Astrocyte (in vitro differentiated cells and primary cell): ENCODE measurements around the gene RBCK1. TPM values are rescaled to one million over a fixed set of nuclear protein-coding genes. Genes with fewer than 3 reads are reported as not detected.
A peak's percentile ranks its signal among the peaks of the same experiment; 100 is the strongest.

Source experiments
- DNase-seq: peaks from one replicate; pipeline ENCODE4 v3.0.0-alpha.2; 2010; ENCODE audit warnings: low read depth
- FAIRE-seq: peaks from 2 replicates; lab custom pipeline; 2011; peaks lifted over from hg19 to GRCh38; lab: Jason Lieb, UNC
- H2AFZ ChIP-seq: 2 replicates; pipeline ENCODE4 v1.6.0; 2012; ENCODE audit warnings: low read depth, low read length, inconsistent platforms
- H3K27ac ChIP-seq: 2 replicates; pipeline ENCODE4 v1.5.1; 2011; ENCODE audit warnings: low read depth, low read length, inconsistent platforms
- H3K27me3 ChIP-seq: 2 replicates; pipeline ENCODE4 v1.6.0; 2011; ENCODE audit warnings: low read length, inconsistent platforms; ENCODE audit not compliant: insufficient read depth
- H3K36me3 ChIP-seq: 2 replicates; pipeline ENCODE4 v1.5.1; 2011; ENCODE audit warnings: low read length, inconsistent platforms; ENCODE audit not compliant: insufficient read depth
- H3K4me1 ChIP-seq: 2 replicates; pipeline ENCODE4 v1.5.1; 2011; ENCODE audit warnings: low read length, inconsistent platforms; ENCODE audit not compliant: insufficient read depth
- H3K4me2 ChIP-seq: 2 replicates; pipeline ENCODE4 v1.6.0; 2012; ENCODE audit warnings: low read length, inconsistent platforms
- H3K4me3 ChIP-seq: 2 replicates; pipeline ENCODE4 v1.5.1; 2011; ENCODE audit warnings: low read depth, mild to moderate bottlenecking, low read length, inconsistent platforms; ENCODE audit not compliant: insufficient read depth
- H3K79me2 ChIP-seq: 2 replicates; pipeline ENCODE4 v1.6.0; 2012; ENCODE audit warnings: mild to moderate bottlenecking, low read length, inconsistent platforms; ENCODE audit not compliant: insufficient read depth
- H3K9ac ChIP-seq: 2 replicates; pipeline ENCODE4 v1.6.0; 2012; ENCODE audit warnings: mild to moderate bottlenecking, low read length, inconsistent platforms
- H3K9me3 ChIP-seq: 2 replicates; pipeline ENCODE4 v1.5.1; 2012; ENCODE audit warnings: low read depth, mild to moderate bottlenecking, low read length, inconsistent platforms; ENCODE audit not compliant: insufficient read depth
- H4K20me1 ChIP-seq: 2 replicates; pipeline ENCODE4 v1.6.0; 2012; ENCODE audit warnings: low read length, inconsistent platforms; ENCODE audit not compliant: insufficient read depth
- H3K27ac Mint-ChIP-seq: one replicate; pipeline ENCODE4 v1.8.0; 2021; ENCODE audit warnings: mild to moderate bottlenecking, mixed read lengths; ENCODE audit not compliant: unreplicated experiment
- H3K27me3 Mint-ChIP-seq: one replicate; pipeline ENCODE4 v1.8.0; 2021; ENCODE audit warnings: low read depth, mixed read lengths; ENCODE audit not compliant: unreplicated experiment
- H3K36me3 Mint-ChIP-seq: one replicate; pipeline ENCODE4 v1.8.0; 2021; ENCODE audit warnings: low read depth, mixed read lengths; ENCODE audit not compliant: unreplicated experiment
- H3K4me1 Mint-ChIP-seq: one replicate; pipeline ENCODE4 v1.8.0; 2021; ENCODE audit warnings: low read depth, mixed read lengths; ENCODE audit not compliant: unreplicated experiment
- H3K4me3 Mint-ChIP-seq: one replicate; pipeline ENCODE4 v1.8.0; 2021; ENCODE audit warnings: mild to moderate bottlenecking, moderate library complexity, mixed read lengths; ENCODE audit not compliant: unreplicated experiment
- H3K9me3 Mint-ChIP-seq: one replicate; pipeline ENCODE4 v1.8.0; 2021; ENCODE audit warnings: mild to moderate bottlenecking, mixed read lengths; ENCODE audit not compliant: unreplicated experiment
- EZH2 ChIP-seq: IDR thresholded peaks from 2 replicates; pipeline ENCODE4 v1.6.1; 2012; ENCODE audit warnings: mild to moderate bottlenecking, low read length, inconsistent platforms; ENCODE audit not compliant: insufficient read depth
- total RNA-seq: library from RNA; stranded (reverse); gene quantifications from 2 replicates; pipeline ENCODE4 v1.2.1, GENCODE V29; 2021
- TF ChIP-seq, protein P1 (sequence below): IDR thresholded peaks from 2 replicates; pipeline ENCODE4 v1.5.1; 2011; ENCODE audit warnings: low read depth, mild to moderate bottlenecking, inconsistent platforms, low read length, moderate library complexity; ENCODE audit not compliant: insufficient read depth

RBCK1 gene
- total RNA-seq, 1 donor from 2014 or later: 124 TPM

DNA sequence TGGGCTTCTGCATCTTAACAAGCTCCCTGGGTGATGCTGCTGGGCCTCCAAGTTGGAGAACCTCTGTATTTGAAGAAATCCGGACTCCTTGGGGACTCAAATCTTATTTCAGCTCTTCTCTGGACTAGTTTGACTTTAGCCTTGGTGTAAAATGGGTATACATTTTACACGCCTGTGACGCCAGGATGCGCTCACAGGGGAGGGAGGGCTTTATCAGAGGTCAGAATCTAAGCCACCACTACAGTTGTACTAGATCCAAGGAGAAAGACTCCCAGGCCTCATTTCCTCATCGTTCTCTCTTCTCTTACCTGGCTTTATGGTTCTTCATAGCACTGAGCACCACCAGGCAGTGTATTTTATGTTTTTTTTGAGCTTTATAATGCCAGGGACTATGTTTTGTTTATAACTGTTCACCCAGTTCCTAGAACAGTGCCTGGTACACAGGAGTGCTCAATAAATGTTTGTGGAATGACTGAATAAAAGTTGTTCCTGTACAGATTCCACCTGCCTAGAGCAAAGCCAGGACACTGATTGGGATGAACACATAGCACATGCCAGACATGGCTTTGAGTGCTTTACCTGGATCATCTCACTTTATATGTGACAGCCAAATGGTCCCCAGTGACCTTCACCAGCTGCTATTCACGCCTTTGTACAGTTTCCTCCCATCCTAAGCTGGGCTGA is 5.1 kb upstream of the RBCK1 start:
- H3K79me2 ChIP-seq: no peaks in the 10 kb centered on the region
- no peak for TF ChIP-seq EZH2
- TF ChIP-seq, protein P1, sequence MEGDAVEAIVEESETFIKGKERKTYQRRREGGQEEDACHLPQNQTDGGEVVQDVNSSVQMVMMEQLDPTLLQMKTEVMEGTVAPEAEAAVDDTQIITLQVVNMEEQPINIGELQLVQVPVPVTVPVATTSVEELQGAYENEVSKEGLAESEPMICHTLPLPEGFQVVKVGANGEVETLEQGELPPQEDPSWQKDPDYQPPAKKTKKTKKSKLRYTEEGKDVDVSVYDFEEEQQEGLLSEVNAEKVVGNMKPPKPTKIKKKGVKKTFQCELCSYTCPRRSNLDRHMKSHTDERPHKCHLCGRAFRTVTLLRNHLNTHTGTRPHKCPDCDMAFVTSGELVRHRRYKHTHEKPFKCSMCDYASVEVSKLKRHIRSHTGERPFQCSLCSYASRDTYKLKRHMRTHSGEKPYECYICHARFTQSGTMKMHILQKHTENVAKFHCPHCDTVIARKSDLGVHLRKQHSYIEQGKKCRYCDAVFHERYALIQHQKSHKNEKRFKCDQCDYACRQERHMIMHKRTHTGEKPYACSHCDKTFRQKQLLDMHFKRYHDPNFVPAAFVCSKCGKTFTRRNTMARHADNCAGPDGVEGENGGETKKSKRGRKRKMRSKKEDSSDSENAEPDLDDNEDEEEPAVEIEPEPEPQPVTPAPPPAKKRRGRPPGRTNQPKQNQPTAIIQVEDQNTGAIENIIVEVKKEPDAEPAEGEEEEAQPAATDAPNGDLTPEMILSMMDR: no peak
- H3K27me3 ChIP-seq: no peaks in the 10 kb centered on the region
- H3K4me2 ChIP-seq: no peak overlapping the region
- H3K9me3 Mint-ChIP-seq: no peaks in the 10 kb centered on the region
- H3K27me3 Mint-ChIP-seq: no peaks in the 10 kb centered on the region
- no peaks in the 10 kb centered on the region for H3K36me3 ChIP-seq
- H3K4me3 Mint-ChIP-seq: peak overlapping the region; percentile 66
- FAIRE-seq: no peak
- DNase-seq: no peak
- H3K4me3 ChIP-seq: no peak overlapping the region
- no peak overlapping the region for H3K9ac ChIP-seq
- H2AFZ ChIP-seq: no peak overlapping the region
- peaks cover 18% of the 10 kb centered on the region for H3K4me1 Mint-ChIP-seq
- H3K9me3 ChIP-seq: no peaks in the 10 kb centered on the region
- peaks cover 9% of the 10 kb centered on the region for H3K36me3 Mint-ChIP-seq
- H3K4me1 ChIP-seq: peaks cover 9% of the 10 kb centered on the region
- H4K20me1 ChIP-seq: no peaks in the 10 kb centered on the region
- H3K27ac Mint-ChIP-seq: peak overlapping the region; percentile 93
- H3K27ac ChIP-seq: no peak overlapping the region

DNA sequence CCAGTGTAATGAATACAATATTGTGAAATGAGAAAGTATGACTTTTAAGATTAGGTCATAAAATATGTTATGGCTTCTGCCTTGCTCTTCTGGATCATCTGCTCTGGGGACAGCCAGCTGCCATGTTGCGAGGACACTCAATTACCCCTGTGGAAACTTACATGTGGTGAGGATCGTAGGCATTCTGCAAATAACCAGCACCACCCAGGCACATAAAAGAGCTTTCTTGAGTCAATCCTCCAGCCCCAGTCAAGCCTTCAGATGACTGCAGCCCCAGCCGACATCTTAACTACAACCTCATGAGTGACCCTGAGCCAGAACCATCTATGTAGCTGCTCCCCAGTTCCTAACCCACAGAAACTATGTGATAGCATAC is 4.5 kb upstream of the RBCK1 start:
- Histone ChIP-seq H3K27me3 (no peaks in the 10 kb centered on the region), H3K9me3 (no peaks in the 10 kb centered on the region), H3K36me3 (no peaks in the 10 kb centered on the region), H3K4me1 (peaks cover 9% of the 10 kb centered on the region), H3K4me2 (no peak overlapping the region), H3K79me2 (peaks cover 5% of the 10 kb centered on the region), H4K20me1 (no peaks in the 10 kb centered on the region), H3K27ac (no peak overlapping the region), H3K9ac (no peak overlapping the region), H3K4me3 (no peak overlapping the region), H2AFZ (no peak overlapping the region)
- Mint-ChIP-seq H3K9me3 (no peaks in the 10 kb centered on the region), H3K27me3 (no peaks in the 10 kb centered on the region), H3K4me3 (no peak overlapping the region), H3K36me3 (peaks cover 7% of the 10 kb centered on the region), H3K27ac (peak overlapping the region; percentile 18), H3K4me1 (peaks cover 18% of the 10 kb centered on the region)
- TF ChIP-seq, protein P1: no peak
- TF ChIP-seq EZH2: no peak
- DNase-seq: no peak
- no peak for FAIRE-seq

DNA sequence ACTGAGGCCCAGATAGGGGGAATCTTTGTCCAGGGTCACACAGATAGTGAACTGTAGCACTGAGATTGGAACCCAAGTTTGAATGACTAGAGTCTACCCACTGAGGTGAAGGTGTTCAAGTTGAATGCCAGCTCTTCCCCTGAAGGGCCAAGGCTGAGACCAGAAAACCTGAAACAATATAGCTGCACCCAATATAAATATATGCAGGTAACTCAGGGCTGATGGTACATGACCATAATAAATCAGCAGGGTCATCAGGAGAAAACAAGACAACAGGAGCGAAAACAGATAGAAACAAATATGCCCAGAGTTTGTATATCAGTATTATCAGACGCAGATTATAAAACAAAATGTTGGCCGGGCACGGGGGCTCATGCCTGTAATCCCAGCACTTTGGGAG is 4.0 kb upstream of the RBCK1 start:
- H3K9ac ChIP-seq: no peak overlapping the region
- Mint-ChIP-seq H3K27me3 (no peaks in the 10 kb centered on the region), H3K9me3 (no peaks in the 10 kb centered on the region), H3K36me3 (peaks cover 6% of the 10 kb centered on the region), H3K4me1 (peaks cover 18% of the 10 kb centered on the region), H3K4me3 (no peak overlapping the region), H3K27ac (no peak overlapping the region)
- FAIRE-seq (no peak), DNase-seq (no peak)
- H3K27me3 ChIP-seq: no peaks in the 10 kb centered on the region
- H2AFZ ChIP-seq: no peak overlapping the region
- H3K79me2 ChIP-seq: peaks cover 10% of the 10 kb centered on the region
- no peak overlapping the region for H3K4me3 ChIP-seq
- H4K20me1 ChIP-seq: no peaks in the 10 kb centered on the region
- H3K4me2 ChIP-seq: no peak overlapping the region
- H3K36me3 ChIP-seq: no peaks in the 10 kb centered on the region
- no peak overlapping the region for H3K27ac ChIP-seq
- H3K9me3 ChIP-seq: no peaks in the 10 kb centered on the region
- peaks cover 11% of the 10 kb centered on the region for H3K4me1 ChIP-seq
- TF ChIP-seq EZH2: no peak
- TF ChIP-seq, protein P1: no peak
